GM12865 (cell line): ENCODE results near the gene GAP43.

Source experiments
- DNase-seq: peaks from one replicate; pipeline ENCODE4 v3.0.0; 2010; ENCODE audit warnings: low read depth
- H3K4me3 ChIP-seq: 2 replicates; pipeline ENCODE4 v1.5.1; 2011; ENCODE audit warnings: mild to moderate bottlenecking, low read depth, low read length, control low read depth
- TF ChIP-seq, protein P1 (sequence below): IDR thresholded peaks from 2 replicates; pipeline ENCODE4 v1.5.1; 2011; ENCODE audit warnings: low read length, control low read depth, low read depth, inconsistent platforms; ENCODE audit not compliant: insufficient read depth; ENCODE audit errors: missing control alignments

The GAP43 gene

DNA sequence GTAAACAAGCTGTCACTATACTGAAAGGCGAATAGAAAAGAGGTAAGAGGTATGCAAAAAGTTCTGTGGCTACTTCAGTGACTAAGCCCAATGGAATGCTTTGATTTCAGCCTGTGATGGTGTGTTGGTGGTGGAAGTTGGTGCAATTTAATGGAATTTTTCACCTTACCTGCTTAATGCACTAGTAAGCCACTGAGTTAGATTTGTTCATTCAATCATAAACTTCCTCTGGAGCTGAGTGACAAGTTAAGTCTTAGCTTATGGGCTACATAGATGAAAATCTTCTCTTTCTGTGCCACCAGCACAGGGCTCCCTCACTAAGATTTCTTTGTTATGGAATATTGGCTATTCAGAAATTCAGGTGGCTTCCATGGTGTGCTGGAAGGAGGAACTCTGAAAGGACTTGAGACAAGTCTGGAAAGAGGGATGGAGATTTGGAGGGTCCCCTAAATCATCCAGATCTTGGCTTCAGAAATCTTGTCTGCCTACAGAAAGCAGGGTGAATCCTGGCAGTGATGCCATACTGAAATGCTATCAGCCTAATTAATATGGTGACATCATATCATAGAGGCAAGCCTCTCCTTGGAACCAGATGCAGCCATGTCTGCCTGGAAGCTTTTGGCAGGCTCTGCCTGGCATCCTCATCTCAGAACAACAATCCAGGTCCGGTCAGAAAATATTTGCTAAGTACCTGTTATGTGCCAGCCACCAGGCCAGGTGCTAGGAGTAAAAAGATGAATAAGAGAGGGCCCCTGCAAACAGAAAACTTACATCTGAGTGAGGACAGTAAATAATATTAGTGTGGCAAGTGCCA lies 8.1 kb upstream of the GAP43 start:
- DNase-seq, result no peak
- TF ChIP-seq, protein P1, sequence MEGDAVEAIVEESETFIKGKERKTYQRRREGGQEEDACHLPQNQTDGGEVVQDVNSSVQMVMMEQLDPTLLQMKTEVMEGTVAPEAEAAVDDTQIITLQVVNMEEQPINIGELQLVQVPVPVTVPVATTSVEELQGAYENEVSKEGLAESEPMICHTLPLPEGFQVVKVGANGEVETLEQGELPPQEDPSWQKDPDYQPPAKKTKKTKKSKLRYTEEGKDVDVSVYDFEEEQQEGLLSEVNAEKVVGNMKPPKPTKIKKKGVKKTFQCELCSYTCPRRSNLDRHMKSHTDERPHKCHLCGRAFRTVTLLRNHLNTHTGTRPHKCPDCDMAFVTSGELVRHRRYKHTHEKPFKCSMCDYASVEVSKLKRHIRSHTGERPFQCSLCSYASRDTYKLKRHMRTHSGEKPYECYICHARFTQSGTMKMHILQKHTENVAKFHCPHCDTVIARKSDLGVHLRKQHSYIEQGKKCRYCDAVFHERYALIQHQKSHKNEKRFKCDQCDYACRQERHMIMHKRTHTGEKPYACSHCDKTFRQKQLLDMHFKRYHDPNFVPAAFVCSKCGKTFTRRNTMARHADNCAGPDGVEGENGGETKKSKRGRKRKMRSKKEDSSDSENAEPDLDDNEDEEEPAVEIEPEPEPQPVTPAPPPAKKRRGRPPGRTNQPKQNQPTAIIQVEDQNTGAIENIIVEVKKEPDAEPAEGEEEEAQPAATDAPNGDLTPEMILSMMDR, result no peak
- no peak overlapping the region for H3K4me3 ChIP-seq

- H3K4me3 ChIP-seq, result no peak overlapping the region
- TF ChIP-seq, protein P1, result no peak
- DNase-seq, result no peak
Observed at GRCh38 chr3:115616461-115616860, 6.8 kb upstream of the GAP43 start.

DNA sequence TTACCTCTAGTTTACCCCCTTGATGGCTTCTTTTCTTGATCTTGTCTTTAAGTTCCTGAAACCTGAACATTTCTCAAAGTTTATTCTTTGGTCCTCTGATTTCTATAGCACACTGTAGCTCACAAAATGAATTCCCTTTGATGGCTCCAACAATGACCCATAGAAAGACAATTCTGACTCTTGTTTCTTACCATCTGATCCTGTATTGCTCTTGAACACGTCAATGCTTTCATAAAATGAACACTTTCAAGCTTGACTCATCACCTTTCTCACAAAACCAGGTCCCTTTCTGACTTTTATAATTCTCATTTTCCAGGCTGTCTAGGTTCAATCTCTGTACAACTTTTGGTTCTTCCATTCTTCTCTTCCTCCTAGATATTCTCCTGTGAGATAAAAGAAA lies 5.7 kb upstream of the GAP43 start:
- H3K4me3 ChIP-seq, result no peak overlapping the region
- no peak for DNase-seq
- TF ChIP-seq, protein P1, result no peak

- DNase-seq, result no peak
- TF ChIP-seq, protein P1, result no peak
- no peak overlapping the region for H3K4me3 ChIP-seq
Observed at GRCh38 chr3:115624029-115624741, 875 bp downstream of the GAP43 start.

- DNase-seq, result no peak
- no peak overlapping the region for H3K4me3 ChIP-seq
- TF ChIP-seq, protein P1, result no peak
Observed at GRCh38 chr3:115624901-115625300, 1.6 kb downstream of the GAP43 start.

DNA sequence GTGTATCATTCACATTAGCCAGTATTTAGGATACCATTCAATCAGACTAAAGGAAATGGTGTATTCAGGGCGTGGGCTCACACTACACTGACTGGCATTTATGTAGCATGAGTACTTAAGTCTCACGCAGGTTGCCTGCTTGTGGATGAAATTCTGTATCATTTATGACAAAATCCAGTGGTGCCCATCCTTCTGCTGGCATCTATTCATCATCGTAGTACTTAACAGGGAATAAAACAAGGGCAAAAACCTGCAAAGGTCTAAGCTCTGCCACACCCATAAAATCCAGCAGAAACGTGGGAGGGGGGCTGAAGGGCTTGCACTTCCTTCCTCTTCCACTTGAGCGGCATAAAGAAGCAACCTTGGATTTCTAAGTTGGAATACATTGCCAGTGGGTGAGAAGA lies 2.7 kb downstream of the GAP43 start:
- TF ChIP-seq, protein P1, result no peak
- H3K4me3 ChIP-seq, result no peak overlapping the region
- no peak for DNase-seq
